H1 (cell line): ENCODE data around the gene PSPC1. TPM values are rescaled to one million over a fixed set of nuclear protein-coding genes. Genes with fewer than 3 reads are reported as not detected.

Source experiments
- CTCF ChIA-PET: fragments of 300-600 bp; sonication (Branson Sonifier 250); formaldehyde crosslinking; loops from one replicate; lab custom pipeline; 2021; ENCODE audit not compliant: partially characterized antibody; lab: Charles Lee
- POLR2A ChIA-PET: fragments of 300-600 bp; sonication (Branson Sonifier 250); formaldehyde crosslinking; loops from one replicate; lab custom pipeline; 2021; ENCODE audit warnings: inconsistent platforms; ENCODE audit not compliant: partially characterized antibody; lab: Charles Lee
- DNase-seq, 2 experiments: peaks; one replicate each; pipeline versions ENCODE4 v3.0.0 to v3.0.0-alpha.2; 2010 to 2022; ENCODE audit warnings: low spot score in 2 of 2, low read depth in 1 of 2, mixed read lengths in 1 of 2
- FAIRE-seq: peaks from 2 replicates; lab custom pipeline; 2011; peaks lifted over from hg19 to GRCh38; lab: Jason Lieb, UNC
- H2AFZ ChIP-seq: 2 replicates; pipeline ENCODE4 v1.8.1; 2012; ENCODE audit warnings: low read length, inconsistent platforms
- H2AK5ac ChIP-seq: 2 replicates; pipeline ENCODE4 v1.6.1; 2013; ENCODE audit warnings: low read depth, low read length
- H2BK120ac ChIP-seq: replicated peaks from 2 replicates; pipeline ENCODE3; 2013; ENCODE audit warnings: low read depth, low read length, inconsistent platforms
- H2BK12ac ChIP-seq: 2 replicates; pipeline ENCODE4 v1.6.1; 2013; ENCODE audit warnings: low read depth, low read length
- H2BK15ac ChIP-seq: 2 replicates; pipeline ENCODE4 v1.6.1; 2013; ENCODE audit warnings: low read length
- H2BK20ac ChIP-seq: 2 replicates; pipeline ENCODE4 v1.6.1; 2013; ENCODE audit warnings: low read length
- H2BK5ac ChIP-seq: 2 replicates; pipeline ENCODE4 v1.6.1; 2013; ENCODE audit warnings: low read depth, low read length
- H3K14ac ChIP-seq: 2 replicates; pipeline ENCODE4 v1.6.1; 2013; ENCODE audit warnings: inconsistent platforms; ENCODE audit not compliant: insufficient read length
- H3K18ac ChIP-seq: 2 replicates; pipeline ENCODE4 v1.6.1; 2013; ENCODE audit warnings: low read length; ENCODE audit errors: extremely low read depth
- H3K23ac ChIP-seq: 2 replicates; pipeline ENCODE4 v1.6.1; 2013; ENCODE audit warnings: inconsistent platforms; ENCODE audit not compliant: insufficient read length
- H3K23me2 ChIP-seq: 2 replicates; pipeline ENCODE4 v1.6.1; 2013; ENCODE audit warnings: low read depth, low read length
- H3K27ac ChIP-seq: 2 replicates; pipeline ENCODE4 v1.6.1; 2011; ENCODE audit warnings: low read depth, low read length, inconsistent platforms
- H3K27me3 ChIP-seq, 4 experiments: replicated peaks in 1 of 4; 1 replicate in 1 of 4; 2 replicates in 3 of 4; pipeline versions ENCODE4 v1.6.1 to v1.8.1; 2011 to 2013; ENCODE audit warnings: low read length in 3 of 4, mild to moderate bottlenecking in 3 of 4, inconsistent platforms in 2 of 4, mixed read lengths in 2 of 4, moderate library complexity in 1 of 4; ENCODE audit not compliant: control insufficient read depth in 3 of 4, insufficient read depth in 3 of 4; ENCODE audit errors: extremely low read depth in 1 of 4
- H3K36me3 ChIP-seq, 4 experiments: 2 replicates each; pipeline versions ENCODE4 v1.6.1 to v1.8.1; 2011 to 2013; ENCODE audit warnings: mild to moderate bottlenecking in 4 of 4, low read length in 3 of 4, moderate library complexity in 2 of 4, control low read depth in 1 of 4, inconsistent platforms in 1 of 4; ENCODE audit not compliant: insufficient read depth in 4 of 4, control insufficient read depth in 2 of 4
- H3K4ac ChIP-seq: replicated peaks from 2 replicates; pipeline ENCODE3; 2013; ENCODE audit warnings: low read length, low read depth, mixed read lengths, inconsistent platforms; ENCODE audit not compliant: insufficient read length
- H3K4me1 ChIP-seq, 4 experiments: replicated peaks in 1 of 4; 1 replicate in 1 of 4; 2 replicates in 3 of 4; pipeline versions ENCODE4 v1.6.1 to v1.8.1; 2011 to 2013; ENCODE audit warnings: low read length in 3 of 4, inconsistent platforms in 2 of 4, mixed read lengths in 1 of 4; ENCODE audit not compliant: insufficient read depth in 4 of 4, control insufficient read depth in 3 of 4
- H3K4me2 ChIP-seq, 2 experiments: 2 replicates each; pipeline versions ENCODE4 v1.6.1 to v1.8.1; 2011 to 2013; ENCODE audit warnings: low read depth in 2 of 2, low read length in 2 of 2, control low read depth in 1 of 2, inconsistent platforms in 1 of 2, mild to moderate bottlenecking in 1 of 2; ENCODE audit not compliant: insufficient read depth in 1 of 2
- H3K4me3 ChIP-seq, 4 experiments: fragments of 200-600, 300-600 bp in 1 of 4; sonication (generic), shearing (Covaris generic), sonication (Bioruptor Twin) in 1 of 4; 2 replicates each; pipeline versions ENCODE4 v1.5.1 to v1.8.1; 2011 to 2016; ENCODE audit warnings: low read length in 4 of 4, low read depth in 3 of 4, control low read depth in 2 of 4, inconsistent platforms in 2 of 4, mild to moderate bottlenecking in 2 of 4, mixed read lengths in 1 of 4, moderate library complexity in 1 of 4; ENCODE audit not compliant: insufficient read depth in 2 of 4; ENCODE audit errors: extremely low read depth in 1 of 4
- H3K56ac ChIP-seq: replicated peaks from 2 replicates; pipeline ENCODE3; 2013; ENCODE audit warnings: low read depth, mild to moderate bottlenecking, mixed read lengths, low read length, inconsistent platforms; ENCODE audit not compliant: insufficient read length
- H3K79me1 ChIP-seq: 2 replicates; pipeline ENCODE4 v1.6.1; 2013; ENCODE audit warnings: low read depth, low read length, control low read depth
- H3K79me2 ChIP-seq, 2 experiments: 2 replicates each; pipeline versions ENCODE4 v1.6.1 to v1.8.1; 2012 to 2013; ENCODE audit warnings: low read length in 2 of 2, mild to moderate bottlenecking in 2 of 2, inconsistent platforms in 1 of 2; ENCODE audit not compliant: insufficient read depth in 2 of 2, control insufficient read depth in 1 of 2
- H3K9ac ChIP-seq, 4 experiments: replicated peaks in 1 of 4; 1 replicate in 1 of 4; 2 replicates in 3 of 4; pipeline versions ENCODE4 v1.6.1 to v1.8.1; 2011 to 2013; ENCODE audit warnings: low read depth in 3 of 4, low read length in 3 of 4, control low read depth in 2 of 4, mild to moderate bottlenecking in 2 of 4, moderate library complexity in 2 of 4, inconsistent platforms in 1 of 4; ENCODE audit errors: extremely low read depth in 1 of 4
- H3K9me3 ChIP-seq, 2 experiments: 2 replicates each; pipeline versions ENCODE4 v1.6.1 to v1.8.1; 2012 to 2013; ENCODE audit warnings: mild to moderate bottlenecking in 2 of 2, moderate library complexity in 2 of 2, control low read depth in 1 of 2, inconsistent platforms in 1 of 2, low read depth in 1 of 2, low read length in 1 of 2, mixed read lengths in 1 of 2; ENCODE audit not compliant: insufficient read depth in 2 of 2
- H4K20me1 ChIP-seq, 2 experiments: replicated peaks in 1 of 2; 2 replicates each; pipeline versions ENCODE3 to v1.8.1; 2011 to 2013; ENCODE audit warnings: inconsistent platforms in 2 of 2, low read length in 2 of 2, mild to moderate bottlenecking in 1 of 2; ENCODE audit not compliant: insufficient read depth in 2 of 2, control insufficient read depth in 1 of 2
- H4K5ac ChIP-seq: 2 replicates; pipeline ENCODE4 v1.6.1; 2013; ENCODE audit warnings: low read length, low read depth, mixed read lengths, inconsistent platforms; ENCODE audit not compliant: insufficient read length
- H4K8ac ChIP-seq: 2 replicates; pipeline ENCODE4 v1.8.0; 2013; ENCODE audit warnings: mild to moderate bottlenecking, moderate library complexity, low read length, inconsistent platforms; ENCODE audit not compliant: insufficient read depth; ENCODE audit errors: extremely low read depth
- H4K91ac ChIP-seq: replicated peaks from 2 replicates; pipeline ENCODE3; 2013; ENCODE audit warnings: low read length, mixed read lengths, inconsistent platforms; ENCODE audit not compliant: insufficient read length
- BACH1 ChIP-seq: IDR thresholded peaks from 2 replicates; pipeline ENCODE4 v1.6.1; 2012; ENCODE audit warnings: low read length, improper control_type of control experiment
- CBX8 ChIP-seq: fragments of 300-800, 300-1000 bp; sonication (generic); IDR thresholded peaks from 2 replicates; pipeline ENCODE4 v1.7.1; 2016; ENCODE audit warnings: low read depth, low read length, borderline replicate concordance
- EGR1 ChIP-seq: IDR thresholded peaks from 2 replicates; pipeline ENCODE4 v1.6.1; 2011; ENCODE audit warnings: low read depth, low read length, borderline replicate concordance
- EZH2 ChIP-seq: fragments of 200-600 bp; sonication (generic); IDR thresholded peaks from 2 replicates; pipeline ENCODE4 v1.7.1; 2012; ENCODE audit warnings: low read depth, mild to moderate bottlenecking, moderate library complexity, low read length, inconsistent platforms; ENCODE audit not compliant: severe bottlenecking
- FOSL1 ChIP-seq: IDR thresholded peaks from 2 replicates; pipeline ENCODE4 v1.6.1; 2011; ENCODE audit warnings: mild to moderate bottlenecking, low read depth, low read length, moderate library complexity; ENCODE audit not compliant: insufficient read depth
- JUND ChIP-seq: IDR thresholded peaks from 2 replicates; pipeline ENCODE4 v1.6.1; 2011; ENCODE audit warnings: mild to moderate bottlenecking, improper control_type of control experiment, low read length
- POLR2A ChIP-seq, 2 experiments: IDR thresholded peaks; 1 replicate in 1 of 2; 2 replicates in 1 of 2; pipeline ENCODE4 v1.6.1; 2011; ENCODE audit warnings: low read depth in 2 of 2, low read length in 2 of 2, mild to moderate bottlenecking in 2 of 2; ENCODE audit errors: control extremely low read depth in 1 of 2
- RFX5 ChIP-seq: IDR thresholded peaks from 2 replicates; pipeline ENCODE4 v1.6.1; 2011; ENCODE audit warnings: low read depth, low read length, improper control_type of control experiment, borderline replicate concordance
- WGBS, 2 experiments: shearing (Covaris generic) in 1 of 2; methylation state at CpG; one replicate each; pipeline versions ENCODE4 v1.1.6 to v1.1.7; 2013 to 2015; ENCODE audit warnings: low lambda C conversion rate in 2 of 2, mixed read lengths in 2 of 2, inconsistent platforms in 1 of 2, low coverage in 1 of 2, missing lambda C conversion rate in 1 of 2; ENCODE audit not compliant: insufficient replicate concordance in 2 of 2, insufficient coverage in 1 of 2, insufficient read length in 1 of 2; ENCODE audit errors: extremely low coverage in 1 of 2, missing lambda C conversion rate in 1 of 2; 5-methylcytosine and 5-hydroxymethylcytosine counted together
- polyA plus RNA-seq, 7 experiments: library from polyadenylated mRNA; depleted of rRNA in 3 of 7; stranded (reverse) in 5 of 7; unstranded in 2 of 7; fragments of >200 nt in 5 of 7; fragments of 200-250 nt in 2 of 7; gene quantifications; 1 replicate in 5 of 7; 2 replicates in 1 of 7; 4 replicates in 1 of 7; pipeline versions ENCODE4 v1.2.1 to v1.2.3, GENCODE V29; 2011 to 2013; ENCODE audit warnings: missing spikeins in 2 of 7, mixed read lengths in 2 of 7
- total RNA-seq: library from RNA; stranded (reverse); fragmentation: NEBNext Ultra II Directional; extraction: Animal tissue kit (Norgen Biotek cat#: 25700); gene quantifications from 2 replicates; pipeline ENCODE4 v1.2.1, GENCODE V29; 2021
- TF ChIP-seq, protein P1 (sequence below): IDR thresholded peaks from 2 replicates; pipeline ENCODE4 v1.6.1; 2011; ENCODE audit warnings: low read depth, mild to moderate bottlenecking, low read length; ENCODE audit not compliant: insufficient read depth
- TF ChIP-seq, protein P2 (sequence below), 3 experiments: IDR thresholded peaks; 1 replicate in 2 of 3; 2 replicates in 1 of 3; pipeline versions ENCODE4 v1.5.1 to v1.6.1; 2011; ENCODE audit warnings: low read length in 3 of 3, mild to moderate bottlenecking in 3 of 3, inconsistent platforms in 2 of 3, low read depth in 1 of 3, moderate library complexity in 1 of 3; ENCODE audit not compliant: insufficient read depth in 1 of 3; ENCODE audit errors: control extremely low read depth in 1 of 3

Gene PSPC1
- total and polyA plus RNA-seq, 2 of the 8 experiments (the other 6 are each of a cell fraction or from before 2014, with no cell fraction given): 53.4 to 97.4 TPM

DNA sequence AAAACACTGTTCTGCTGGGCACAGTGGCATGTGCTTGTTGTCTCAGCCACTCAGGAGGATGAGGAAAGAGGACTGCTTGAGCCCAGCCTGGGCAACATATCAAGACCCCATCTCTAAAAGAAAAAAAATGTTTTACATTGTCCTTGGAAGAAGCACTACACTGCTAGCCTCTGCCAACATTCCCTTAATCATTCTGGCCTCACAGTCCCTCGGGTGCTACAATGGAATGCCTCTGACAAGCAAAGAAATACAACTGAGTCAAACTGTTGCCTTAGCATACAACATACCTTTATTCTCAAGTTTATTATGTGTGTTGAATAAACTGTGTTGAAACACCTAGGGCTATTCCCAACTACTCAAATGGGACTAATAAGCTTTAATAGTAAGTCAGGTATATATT, 56.1 kb downstream of the PSPC1 start:
- H4K20me1 ChIP-seq: peaks cover 3 to 4% of the 10 kb centered on the region in 2 experiments
- POLR2A ChIA-PET: no interaction called here
- H3K79me1 ChIP-seq: no peaks in the 10 kb centered on the region; the same call in none of the 2 replicates
- no peak overlapping the region for H3K18ac ChIP-seq
- H4K8ac ChIP-seq: no peak overlapping the region
- no peak overlapping the region for H2BK12ac ChIP-seq
- H3K27ac ChIP-seq: no peak overlapping the region
- no peak overlapping the region for H4K91ac ChIP-seq
- H2BK15ac ChIP-seq: no peak overlapping the region
- no peak overlapping the region for H3K14ac ChIP-seq
- H3K9me3 ChIP-seq: no peaks in the 10 kb centered on the region
- peaks cover 3 to 46% (median 21%) of the 10 kb centered on the region in 4 experiments; a peak in 5 of 8 replicates for H3K36me3 ChIP-seq
- H3K23me2 ChIP-seq: no peaks in the 10 kb centered on the region
- no peak overlapping the region for H3K4ac ChIP-seq
- H3K4me3 ChIP-seq: no peak overlapping the region
- no peak for TF ChIP-seq RFX5
- TF ChIP-seq JUND: no peak
- no peak for TF ChIP-seq CBX8
- TF ChIP-seq BACH1: no peak
- TF ChIP-seq POLR2A (IDR thresholded peaks at IDR 0.05; ENCODE audit: control extremely low read depth in 1 of 2, low read depth in 2 of 2, low read length in 2 of 2): no peak
- TF ChIP-seq EZH2: no peak
- no peak for TF ChIP-seq EGR1
- TF ChIP-seq, protein P1, sequence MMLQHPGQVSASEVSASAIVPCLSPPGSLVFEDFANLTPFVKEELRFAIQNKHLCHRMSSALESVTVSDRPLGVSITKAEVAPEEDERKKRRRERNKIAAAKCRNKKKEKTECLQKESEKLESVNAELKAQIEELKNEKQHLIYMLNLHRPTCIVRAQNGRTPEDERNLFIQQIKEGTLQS: no peak
- TF ChIP-seq, protein P2, sequence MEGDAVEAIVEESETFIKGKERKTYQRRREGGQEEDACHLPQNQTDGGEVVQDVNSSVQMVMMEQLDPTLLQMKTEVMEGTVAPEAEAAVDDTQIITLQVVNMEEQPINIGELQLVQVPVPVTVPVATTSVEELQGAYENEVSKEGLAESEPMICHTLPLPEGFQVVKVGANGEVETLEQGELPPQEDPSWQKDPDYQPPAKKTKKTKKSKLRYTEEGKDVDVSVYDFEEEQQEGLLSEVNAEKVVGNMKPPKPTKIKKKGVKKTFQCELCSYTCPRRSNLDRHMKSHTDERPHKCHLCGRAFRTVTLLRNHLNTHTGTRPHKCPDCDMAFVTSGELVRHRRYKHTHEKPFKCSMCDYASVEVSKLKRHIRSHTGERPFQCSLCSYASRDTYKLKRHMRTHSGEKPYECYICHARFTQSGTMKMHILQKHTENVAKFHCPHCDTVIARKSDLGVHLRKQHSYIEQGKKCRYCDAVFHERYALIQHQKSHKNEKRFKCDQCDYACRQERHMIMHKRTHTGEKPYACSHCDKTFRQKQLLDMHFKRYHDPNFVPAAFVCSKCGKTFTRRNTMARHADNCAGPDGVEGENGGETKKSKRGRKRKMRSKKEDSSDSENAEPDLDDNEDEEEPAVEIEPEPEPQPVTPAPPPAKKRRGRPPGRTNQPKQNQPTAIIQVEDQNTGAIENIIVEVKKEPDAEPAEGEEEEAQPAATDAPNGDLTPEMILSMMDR (IDR thresholded peaks at IDR 0.05; ENCODE audit: control extremely low read depth in 1 of 3, insufficient read depth in 1 of 3, low read depth in 1 of 3, low read length in 3 of 3): no peak
- TF ChIP-seq FOSL1: no peak
- TF ChIP-seq, all 59 proteins: peak for 0
- Histone ChIP-seq H3K4me1 (no peaks in the 10 kb centered on the region), H3K9ac (no peak overlapping the region), H3K4me2 (no peak overlapping the region), H3K56ac (no peak overlapping the region), H3K27me3 (no peaks in the 10 kb centered on the region), H3K23ac (no peak overlapping the region), H2BK20ac (no peak overlapping the region), H2AK5ac (no peak overlapping the region), H4K5ac (no peak overlapping the region), H2BK120ac (no peak overlapping the region), H2AFZ (no peak overlapping the region), H2BK5ac (no peak overlapping the region), H3K79me2 (peaks cover 4 to 70% of the 10 kb centered on the region in 2 experiments)
- no peak for DNase-seq
- CTCF ChIA-PET: interaction anchor here (1.6 kb wide), 1 partner anchor 17 kb away, joined by 4 read pairs; no protein-coding TSS in a partner anchor
- WGBS, 2 experiments: 86% methylated on average over 1 of the region's 1 CpG; no CpG with 5 or more reads in 1 of the 2 experiments
- no peak for FAIRE-seq
